ENCODE results near the gene CFC1B.
"Not testable (repeated sequence)": the region's sequence is repeated elsewhere in the genome, so short reads cannot be mapped to it uniquely, and the experiment has no call there.

Gene CFC1B

DNA sequence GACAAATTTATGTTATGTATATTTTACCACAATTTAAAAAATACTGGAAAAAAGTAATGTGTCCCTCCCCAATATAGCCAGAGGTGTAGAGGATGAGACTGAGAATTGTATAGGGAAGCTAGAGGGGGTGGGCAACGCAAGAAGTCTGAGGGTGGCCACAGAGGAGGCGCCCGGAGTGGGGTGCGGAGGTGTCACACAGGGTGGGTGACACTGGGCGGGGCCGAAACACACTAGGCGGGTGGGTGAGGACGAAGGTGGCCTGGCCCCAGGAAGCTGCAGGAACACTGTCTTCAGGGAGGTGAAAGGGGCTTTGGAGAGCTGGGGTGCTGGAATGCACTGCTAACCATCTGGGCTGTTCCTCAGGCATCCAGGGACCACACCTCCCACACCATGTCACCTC, 35.4 kb downstream of the CFC1B start:
- not testable (repeated sequence) for DNase-seq (ENCODE audit: extremely low read depth, low read depth)

DNA sequence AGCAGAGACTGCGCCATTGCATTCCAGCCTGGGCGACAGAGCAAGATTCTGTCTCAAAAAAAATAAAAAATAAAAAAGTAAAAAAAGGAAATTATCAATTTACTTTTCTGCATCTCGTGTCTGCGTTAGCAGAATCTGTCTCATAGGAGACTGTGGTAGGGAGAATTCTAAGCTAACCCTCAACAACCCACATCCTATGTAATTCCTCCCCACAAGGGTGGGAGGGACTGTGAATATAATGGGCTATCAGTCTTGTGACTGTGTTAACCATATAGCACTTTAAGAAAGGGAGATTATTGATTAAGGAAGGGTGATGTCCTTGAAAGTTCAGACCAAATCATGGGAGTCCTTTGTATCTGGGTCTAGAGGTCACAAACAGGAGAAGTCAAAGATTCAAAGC, 45.1 kb downstream of the CFC1B start:
- not testable (repeated sequence) for DNase-seq (ENCODE audit: extremely low read depth, low read depth)

DNA sequence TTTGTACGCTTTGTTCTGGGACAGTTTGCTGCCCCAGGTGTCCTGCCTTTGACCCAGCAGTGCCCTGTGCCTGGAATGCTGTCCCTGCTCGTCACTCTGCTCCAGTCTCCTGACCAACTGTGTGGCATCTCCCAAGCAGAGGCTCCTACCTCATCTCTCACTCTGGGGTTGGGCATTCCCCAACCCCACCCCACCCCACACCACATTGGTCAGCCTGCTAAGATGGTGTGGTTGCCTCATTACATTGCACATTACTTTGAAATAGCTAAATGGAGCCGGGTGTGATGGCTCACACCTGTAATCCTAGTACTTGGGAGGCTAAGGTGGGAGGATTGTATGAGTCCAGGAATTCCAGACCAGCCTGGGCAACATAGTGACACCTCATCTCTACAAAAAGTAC, 50.9 kb downstream of the CFC1B start:
- DNase-seq (ENCODE audit: extremely low read depth, low read depth): not testable (repeated sequence)

DNA sequence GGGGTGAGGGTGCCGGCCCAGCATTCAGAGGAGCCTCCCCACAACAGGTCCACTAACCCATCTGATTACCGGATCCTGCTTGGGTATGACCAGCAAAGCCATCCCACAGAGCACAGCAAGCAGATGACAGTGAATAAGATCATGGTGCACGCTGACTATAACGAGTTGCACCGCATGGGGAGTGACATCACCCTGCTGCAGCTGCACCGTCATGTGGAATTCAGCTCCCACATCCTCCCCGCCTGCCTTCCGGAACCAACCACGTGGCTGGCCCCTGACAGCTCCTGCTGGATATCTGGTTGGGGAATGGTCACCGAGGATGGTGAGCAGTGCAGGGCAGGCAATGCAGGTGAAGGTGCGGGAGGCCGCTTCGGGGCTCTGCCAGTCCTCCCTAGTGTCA, 53.2 kb downstream of the CFC1B start:
- DNase-seq (ENCODE audit: extremely low read depth, low read depth): not testable (repeated sequence)

DNA sequence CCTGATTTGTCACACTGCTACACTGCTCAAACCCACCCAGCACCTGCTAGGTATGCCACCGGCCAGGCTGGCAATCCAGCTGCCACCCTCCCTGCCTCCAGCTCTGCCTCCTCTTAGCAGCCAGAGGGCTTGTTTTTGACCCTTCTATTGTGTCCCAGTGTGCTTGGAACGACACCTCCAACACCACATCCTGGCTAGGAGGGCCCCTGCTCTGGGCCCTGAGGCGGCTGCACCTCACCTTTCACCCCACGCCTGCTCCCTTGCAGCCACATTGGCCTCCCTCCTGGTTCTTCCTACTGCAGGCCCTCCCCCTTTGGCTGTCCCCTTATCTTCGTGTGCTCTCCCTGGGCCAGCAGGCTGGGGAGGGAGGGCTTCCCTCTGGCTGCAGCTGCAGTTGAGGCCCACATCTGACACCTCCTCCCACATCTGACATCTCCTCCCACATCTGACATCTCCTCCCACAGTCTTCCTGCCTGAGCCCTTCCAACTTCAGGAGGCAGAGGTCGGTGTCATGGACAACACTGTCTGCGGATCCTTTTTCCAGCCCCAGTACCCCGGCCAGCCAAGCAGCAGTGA, 55.3 kb downstream of the CFC1B start:
- not testable (repeated sequence) for DNase-seq (ENCODE audit: extremely low read depth, low read depth)

DNA sequence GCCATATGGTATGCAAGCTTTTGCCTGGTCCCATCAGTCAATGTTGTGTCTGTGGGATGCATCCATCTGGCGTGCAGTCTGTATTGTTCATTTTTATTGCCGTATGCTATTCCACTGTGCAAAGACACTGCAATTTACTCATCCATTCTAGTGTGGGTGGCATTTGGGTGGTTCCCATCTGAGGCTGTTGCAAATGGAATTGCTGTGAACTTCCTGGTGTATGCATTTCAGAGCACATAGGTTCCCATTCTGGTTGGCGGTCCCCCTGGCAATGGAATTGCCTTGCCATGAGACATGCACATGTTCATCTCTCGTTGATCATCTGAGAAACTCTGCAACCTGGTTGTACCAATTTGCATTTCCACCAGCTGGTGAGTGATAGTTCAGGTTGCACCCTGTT, 56.5 kb downstream of the CFC1B start:
- DNase-seq (ENCODE audit: extremely low read depth, low read depth): not testable (repeated sequence)
